NCI-H146 treated with DMSO at 0.1 percent for 48 hours (cell line): ENCODE measurements around the gene IAH1.
"Not testable (repeated sequence)": the region's sequence is repeated elsewhere in the genome, so short reads cannot be mapped to it uniquely, and the experiment has no call there.

Experiments
- DNase-seq: peaks from one replicate; lab custom pipeline; 2025; ENCODE audit not compliant: unreplicated experiment; lab: John Stamatoyannopoulos, UW

IAH1 gene

DNA sequence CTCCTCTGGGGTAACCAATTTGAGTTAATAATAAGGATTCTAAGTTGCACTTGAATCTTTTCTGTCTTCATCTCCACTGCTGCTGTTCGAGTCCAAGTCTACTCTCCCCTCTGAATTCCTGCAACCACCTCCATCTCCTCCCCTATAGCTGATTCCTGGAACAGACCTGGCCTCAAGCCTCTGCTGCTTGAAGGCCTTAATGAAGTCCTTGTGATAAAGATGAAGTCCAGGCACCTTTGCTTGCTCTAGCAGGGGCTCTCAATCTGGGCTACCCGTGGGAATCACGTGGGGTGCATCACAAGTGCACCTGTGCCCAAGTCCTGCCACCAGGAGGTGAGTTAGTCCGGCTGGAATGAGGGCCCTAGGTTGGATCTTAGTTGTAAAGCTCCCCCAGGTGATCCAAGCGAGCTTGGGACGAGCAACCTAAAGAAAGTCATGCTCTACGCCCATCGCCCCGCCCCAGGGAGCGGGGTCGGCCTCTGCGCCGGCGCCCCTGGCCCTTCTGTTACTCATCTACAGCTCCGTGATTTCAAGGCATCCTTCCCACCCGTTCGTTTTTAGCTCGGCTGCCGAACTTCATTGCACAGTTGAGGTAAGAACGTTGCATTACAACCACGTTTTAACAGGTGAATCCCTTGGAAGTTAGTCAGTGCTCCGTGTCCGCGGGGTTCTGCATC, 905 bp upstream of the IAH1 start:
- no peak for DNase-seq

DNA sequence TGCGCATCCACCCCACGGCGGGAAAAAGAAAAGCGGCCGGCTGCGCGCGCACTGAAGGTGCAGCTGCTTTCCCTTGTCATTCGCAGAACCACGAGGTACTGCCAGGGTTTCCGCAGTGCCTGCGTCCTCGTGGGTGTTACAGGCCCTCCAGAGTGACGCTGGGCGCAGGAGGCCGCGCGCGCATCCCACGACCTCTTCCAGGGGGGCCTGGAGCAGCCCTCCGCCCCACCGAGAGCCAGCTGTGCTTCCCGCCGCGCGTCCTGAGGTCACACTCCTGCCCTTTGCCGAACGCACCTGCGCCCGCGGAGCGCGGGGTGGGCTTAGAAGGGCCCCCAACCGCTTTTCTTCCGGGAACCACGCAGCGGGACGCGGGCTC, 378 bp upstream of the IAH1 start:
- DNase-seq: no peak

DNA sequence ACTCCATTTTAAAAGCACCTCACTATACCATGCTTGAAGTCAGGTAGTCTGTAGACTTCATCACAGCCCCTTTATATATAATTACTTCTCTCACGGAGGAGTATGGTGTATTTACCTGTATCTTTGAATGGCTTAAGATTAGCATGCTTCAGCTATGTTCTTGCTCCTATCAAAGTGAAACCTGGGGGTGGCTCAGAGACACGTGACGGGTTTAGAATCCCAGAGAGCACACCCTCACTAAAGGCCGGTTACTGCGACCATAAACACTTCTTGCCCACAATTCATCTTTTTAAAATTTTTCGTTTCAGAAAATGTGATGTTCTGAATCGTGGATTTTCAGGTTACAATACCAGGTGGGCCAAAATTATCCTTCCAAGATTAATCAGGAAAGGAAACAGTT, 3.6 kb downstream of the IAH1 start:
- DNase-seq: no peak

DNA sequence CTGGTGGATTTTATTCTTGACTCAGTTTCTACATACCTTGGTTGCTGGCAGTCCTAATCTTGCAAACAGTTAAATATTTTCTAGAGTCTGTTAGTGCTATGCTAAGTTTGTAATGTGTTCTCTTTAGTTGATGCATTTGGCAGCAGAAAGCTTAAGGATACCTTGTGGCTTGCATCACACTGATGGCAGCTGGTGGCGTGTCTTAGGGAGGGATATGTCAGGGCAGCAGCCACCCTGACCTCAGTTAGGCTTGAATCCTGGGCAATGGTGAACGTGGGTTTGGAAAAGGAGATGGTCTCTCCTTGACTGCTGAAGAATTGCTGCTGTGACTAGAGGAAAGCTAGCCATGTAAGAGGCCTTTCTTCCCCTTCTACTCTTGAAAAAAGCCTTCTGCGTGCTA, 4.2 kb downstream of the IAH1 start:
- no peak for DNase-seq

DNA sequence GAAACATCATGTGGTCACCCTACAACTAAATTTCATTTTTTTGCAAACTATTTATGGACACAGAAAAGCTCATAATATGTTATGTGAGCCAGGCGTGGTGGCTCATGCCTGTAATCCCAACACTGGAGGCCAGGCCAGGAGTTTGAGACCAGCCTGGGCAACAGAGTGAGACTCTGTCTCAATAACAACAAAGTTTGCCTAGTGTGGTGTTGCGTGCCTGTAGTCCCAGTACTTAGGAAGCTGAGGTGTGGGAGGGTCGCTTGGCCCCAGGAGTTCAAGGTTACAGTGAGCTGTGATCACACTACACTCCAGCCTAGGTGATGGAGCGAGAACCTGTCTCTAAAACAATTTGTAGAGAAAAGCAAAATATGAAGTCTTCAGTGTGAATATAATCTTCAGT, 5.8 kb downstream of the IAH1 start:
- no peak for DNase-seq

DNA sequence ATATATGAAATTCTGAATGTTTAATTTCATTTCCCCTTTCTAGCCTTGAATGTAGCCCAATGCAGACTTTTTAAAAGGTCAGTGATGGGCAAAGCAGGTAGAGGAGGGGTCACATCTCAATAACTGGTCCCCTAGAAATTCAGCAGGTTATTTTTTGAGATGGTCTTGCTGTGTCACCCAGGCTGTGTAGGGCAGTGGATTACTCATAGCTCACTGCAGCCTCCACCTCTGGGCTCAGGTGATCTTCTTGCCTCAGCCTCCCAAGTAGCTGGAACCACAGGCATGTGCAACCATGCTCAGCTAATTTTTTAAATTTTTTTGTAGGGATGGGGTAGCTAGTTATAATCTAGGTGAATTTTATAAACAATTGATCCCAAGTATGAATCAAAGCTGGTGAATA, 8.8 kb downstream of the IAH1 start:
- DNase-seq: no peak

DNA sequence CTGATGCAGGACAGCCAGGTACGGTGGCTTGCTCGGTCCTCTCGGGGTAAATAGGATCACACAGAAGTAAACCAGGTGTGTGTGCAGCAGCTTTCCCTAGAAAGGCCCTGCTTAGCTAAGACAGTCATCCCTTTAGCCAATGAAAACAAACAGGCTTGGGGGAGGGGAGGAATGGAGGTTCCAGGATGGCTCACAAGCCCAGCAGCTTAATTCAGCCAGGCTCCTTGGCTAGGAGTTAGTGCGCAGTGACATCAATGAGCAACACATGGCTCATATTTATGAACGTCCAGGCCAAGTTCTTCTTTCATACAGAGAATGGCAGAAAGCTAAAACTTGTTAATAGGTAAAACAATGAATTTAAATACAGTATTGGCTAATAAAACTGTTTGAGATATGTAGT, 10.2 kb downstream of the IAH1 start:
- no peak for DNase-seq

DNA sequence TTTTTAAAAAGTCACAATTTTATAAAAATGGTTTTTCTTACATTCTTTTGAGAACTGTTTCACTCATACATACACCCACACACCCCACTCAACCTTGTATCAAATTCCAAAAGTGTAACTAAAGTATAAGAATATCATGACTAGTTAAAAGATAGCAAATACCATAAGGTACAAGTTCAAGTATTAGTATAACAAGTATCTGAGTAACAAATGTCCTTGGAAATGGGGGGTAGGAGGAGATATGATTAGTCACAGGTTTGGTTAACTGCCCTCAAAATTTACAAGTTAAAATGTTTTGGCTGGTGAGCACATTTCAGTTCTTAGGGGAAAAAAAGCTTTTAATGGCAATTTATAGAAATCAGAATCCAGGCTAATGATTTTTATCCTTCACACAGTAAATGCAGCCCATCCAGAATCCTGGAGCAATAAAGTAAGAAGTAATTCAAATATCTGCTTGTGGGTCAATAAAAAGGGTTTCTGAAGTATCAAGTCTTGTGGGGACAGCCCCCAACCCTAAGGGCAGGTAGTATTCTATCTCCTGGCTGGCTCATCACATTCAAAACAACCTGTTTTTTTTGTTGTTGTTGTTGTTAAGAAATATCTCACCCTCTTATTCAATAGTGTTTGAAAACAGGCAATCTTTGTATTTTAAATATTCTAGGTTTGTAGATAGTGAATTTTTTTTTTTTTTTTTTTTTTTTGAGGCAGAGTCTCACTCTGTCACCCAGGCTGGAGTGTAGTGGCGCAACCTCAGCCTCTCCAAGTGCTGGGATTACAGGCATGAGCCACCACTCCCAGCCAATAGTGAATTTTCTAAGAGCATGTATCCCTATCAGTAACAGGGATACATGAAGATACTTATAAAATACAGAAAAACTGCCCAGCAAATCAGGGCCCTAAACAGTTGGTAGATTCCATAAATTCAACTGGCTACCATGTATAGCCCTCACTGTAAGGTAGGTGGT, 14.5 kb downstream of the IAH1 start:
- no peak for DNase-seq

DNA sequence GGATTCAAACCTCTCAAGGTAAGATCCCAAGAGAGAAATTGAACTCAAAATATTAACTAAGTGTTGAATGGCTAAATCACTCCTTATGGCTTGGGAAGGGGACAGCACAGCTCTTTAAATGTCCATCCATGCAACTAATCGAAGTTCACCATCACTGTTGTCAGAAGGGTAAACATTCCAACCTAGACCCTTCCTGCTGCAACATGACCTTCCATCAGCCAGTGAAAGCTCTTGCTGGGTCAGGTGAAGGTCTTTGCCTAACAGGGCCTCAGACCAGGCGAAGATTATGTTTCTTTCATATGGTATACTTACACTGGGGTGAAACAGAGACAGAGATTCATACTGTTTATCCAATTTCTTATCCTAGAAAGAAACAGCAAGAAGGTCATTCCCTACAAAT, 16.4 kb downstream of the IAH1 start:
- DNase-seq: no peak

DNA sequence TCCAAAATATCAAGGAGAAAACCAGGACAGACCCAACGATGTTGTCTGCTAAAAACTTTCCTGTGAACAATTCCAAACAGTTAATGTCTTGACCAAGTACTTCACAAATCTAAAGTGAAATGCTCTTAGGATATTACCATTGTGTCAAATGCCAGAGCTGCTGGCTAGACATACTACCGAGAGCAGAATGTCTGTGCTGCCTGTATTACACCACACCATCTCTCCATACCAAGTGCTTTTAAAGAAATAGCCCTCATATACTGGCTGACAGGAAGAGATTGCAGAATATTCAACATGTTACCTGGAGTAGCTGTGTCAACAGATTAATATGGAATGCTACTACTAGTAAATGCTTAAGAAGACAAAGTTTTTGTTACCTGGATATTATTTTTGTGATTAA, 18.6 kb downstream of the IAH1 start:
- DNase-seq: no peak

DNA sequence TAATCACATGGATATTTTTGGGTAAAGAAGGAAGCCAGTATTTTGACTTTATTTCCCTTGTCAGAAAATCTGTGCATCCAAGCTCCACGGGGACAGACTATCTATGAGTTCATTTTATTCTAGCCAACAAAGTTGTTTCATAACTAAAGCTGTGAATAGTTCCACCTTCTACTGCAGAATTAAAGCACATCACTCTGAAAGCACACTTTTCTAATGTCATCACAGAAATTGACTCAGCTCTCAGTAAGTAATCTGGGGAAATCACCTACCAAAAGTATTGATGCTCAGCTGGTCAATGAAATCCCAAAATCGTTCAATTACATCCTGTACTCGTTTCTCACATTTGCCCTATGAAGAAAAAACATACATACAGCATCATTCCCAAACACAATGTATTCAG, 19.1 kb downstream of the IAH1 start:
- no peak for DNase-seq

DNA sequence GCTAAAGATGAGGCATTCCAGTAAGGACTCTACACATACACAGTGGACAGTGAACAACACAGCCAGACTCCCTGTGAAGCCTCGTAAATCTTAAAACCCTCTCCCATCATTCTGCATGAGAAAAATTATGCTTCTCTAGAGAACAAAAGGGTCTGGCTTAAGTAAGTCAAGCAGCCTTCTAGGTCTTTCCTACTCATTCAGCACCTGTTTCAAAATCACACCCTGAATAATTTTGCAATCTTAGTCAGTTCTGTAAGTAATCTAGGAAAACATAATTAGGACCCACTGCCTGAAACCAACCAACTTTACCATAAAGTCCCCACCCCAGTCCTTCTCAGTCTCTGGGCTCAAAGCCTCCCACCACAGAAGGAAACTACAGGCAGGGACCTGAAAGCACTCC, 19.7 kb downstream of the IAH1 start:
- DNase-seq: no peak

DNA sequence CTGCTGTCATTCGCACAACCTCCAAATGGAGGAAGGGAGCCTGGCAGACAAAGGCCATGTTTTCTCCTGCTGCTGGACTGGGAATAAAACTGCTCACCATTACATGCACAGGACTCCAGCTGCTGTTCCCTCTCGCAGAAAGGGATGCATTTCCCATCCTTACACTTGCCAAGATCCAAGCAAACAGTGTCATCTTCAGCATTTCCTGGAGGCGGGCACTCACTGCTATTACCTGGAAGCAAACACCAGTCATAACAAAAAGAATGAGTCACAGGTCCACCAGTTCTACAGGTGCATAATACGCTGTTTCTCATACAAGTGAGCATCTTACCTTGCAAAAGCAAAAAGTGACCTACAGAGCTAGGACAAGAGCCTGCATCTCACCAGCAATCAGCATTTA, 22.7 kb downstream of the IAH1 start:
- DNase-seq: no peak

DNA sequence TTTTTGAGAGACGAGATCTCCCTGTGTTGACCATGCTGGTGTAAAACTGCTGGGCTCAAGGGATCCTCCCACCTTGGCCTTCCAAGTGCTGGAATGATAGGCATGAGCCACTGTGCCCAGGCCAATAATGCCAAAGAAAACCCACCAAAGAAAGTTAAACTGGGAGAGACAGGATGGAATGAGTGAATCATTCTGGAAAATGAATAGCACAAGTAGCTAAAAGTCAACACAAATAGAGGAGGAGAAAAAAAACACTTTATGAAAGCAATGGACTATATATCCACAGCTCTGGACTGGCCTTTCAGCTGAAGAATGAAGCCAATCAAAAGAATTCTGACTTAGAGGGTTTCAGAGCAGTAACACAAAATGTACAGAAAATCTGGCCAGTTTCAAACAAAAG, 23.9 kb downstream of the IAH1 start:
- DNase-seq: no peak

DNA sequence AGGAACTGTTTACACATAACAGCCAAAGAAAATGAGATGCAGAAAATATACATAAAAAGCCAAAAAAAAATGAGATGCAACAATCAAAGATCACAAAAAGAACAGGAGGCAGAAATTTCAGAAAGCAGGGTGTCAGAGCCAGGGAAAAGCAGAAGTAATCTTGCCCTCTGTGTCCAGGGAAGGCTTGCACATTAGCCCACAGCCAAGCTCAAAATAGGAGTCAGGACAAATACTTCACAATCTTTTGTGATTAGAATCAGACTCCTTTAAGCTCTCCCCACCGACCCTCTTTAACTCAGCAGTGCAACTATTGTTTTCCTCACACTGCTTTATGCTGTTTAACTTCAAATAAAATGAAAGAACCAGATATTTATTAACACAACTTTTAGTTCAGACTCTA, 34.6 kb downstream of the IAH1 start:
- no peak for DNase-seq

DNA sequence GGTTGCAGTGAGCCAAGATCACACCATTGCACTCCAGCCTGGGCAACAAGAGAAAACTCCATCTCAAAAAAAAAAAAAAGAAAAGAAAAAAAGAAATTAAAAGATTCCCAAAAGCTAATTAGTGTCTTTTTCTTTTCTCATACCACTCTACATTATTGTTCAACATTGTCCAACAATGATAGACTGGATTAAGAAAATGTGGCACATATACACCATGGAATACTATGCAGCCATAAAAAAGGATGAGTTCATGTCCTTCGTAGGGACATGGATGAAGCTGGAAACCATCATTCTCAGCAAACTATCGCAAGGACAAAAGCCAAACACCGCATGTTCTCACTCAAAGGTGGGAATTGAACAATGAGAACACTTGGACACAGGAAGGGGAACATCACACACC, 39.6 kb downstream of the IAH1 start:
- DNase-seq: not testable (repeated sequence)

DNA sequence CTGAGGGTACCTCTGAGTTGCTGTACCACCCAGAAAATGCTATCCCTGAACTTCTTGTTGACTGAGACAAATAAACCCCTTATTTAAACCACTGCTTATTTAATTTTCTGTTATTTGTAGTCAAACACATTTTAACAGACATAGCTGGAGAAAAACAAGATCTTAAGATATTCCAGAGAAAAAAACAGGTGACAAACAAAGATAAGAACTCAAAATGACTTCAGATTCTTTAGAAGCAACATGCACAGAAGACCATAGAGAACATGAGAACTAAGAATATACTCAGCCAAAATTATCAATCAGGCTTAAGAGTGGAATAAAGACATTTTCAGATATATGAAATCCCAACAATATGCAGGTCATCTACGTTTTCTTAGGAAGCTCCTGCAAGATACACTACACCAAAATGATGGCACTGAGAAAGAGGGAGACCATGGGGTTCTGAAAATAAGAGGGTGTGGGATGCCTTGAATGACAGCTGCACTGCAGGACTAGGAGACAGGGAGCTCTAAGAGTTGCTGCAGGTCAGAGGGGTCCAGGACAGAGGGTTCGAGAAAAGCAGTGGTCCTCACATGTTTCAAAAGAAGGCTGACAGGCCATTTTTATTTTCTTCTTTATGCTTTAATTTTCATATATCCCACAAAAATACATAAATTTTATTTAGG, 42.9 kb downstream of the IAH1 start:
- DNase-seq: no peak

DNA sequence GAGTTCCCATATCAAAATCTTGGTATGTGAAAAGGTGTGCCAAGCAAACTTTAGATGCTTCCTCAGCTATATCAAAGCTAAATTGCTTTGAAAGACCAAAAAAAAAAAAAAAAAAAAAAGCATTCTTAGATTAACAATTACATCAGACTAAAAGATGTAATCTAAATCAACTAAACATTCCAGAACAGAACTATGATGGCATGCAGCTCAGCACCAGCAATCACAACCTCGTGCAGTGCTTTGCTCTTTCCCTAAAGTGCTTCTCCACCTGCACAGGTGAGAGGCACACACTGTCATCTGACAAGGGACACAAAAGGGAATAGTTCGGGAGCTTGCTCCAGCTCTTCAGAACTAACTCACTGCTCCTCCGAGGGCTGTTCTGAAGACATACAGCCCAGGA, 43.8 kb downstream of the IAH1 start:
- DNase-seq: no peak

DNA sequence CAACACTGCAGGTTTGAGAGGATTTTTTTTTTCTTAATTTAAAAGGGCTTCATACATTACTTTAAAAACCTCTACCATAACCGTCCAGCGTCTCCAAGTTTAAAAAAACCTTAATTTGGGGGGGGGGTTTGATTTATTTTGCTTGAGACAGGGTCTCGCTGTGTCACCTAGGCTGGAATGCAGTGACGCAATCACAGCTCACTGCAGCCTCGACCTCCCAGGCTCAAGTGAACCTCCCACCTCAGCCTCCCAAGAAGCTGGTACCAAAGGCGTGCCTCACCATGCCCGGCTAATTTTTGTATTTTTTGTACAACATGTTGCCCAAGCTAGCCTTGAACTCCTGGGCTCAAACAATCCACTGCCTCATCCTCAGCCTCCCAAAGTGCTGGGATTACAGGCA, 44.4 kb downstream of the IAH1 start:
- DNase-seq: no peak

DNA sequence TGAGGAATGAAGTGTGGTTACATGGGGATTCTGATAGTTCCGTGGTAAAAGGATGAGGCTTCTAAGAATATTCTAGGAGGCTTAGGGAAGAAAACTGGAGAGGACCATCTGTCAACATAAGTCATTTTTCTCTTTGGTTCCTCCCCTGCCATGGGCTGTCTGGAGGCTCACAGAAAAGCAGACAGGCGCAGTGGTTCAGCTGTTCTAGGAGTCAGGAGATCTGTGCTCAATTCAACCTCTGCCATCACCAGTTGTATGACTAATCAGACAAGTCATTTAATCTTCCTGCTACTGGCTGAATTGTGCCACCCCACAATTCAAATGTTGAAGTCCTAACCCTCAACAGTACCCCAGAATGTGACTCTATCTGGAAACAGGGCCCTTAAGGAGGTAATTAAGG, 44.9 kb downstream of the IAH1 start:
- no peak for DNase-seq

DNA sequence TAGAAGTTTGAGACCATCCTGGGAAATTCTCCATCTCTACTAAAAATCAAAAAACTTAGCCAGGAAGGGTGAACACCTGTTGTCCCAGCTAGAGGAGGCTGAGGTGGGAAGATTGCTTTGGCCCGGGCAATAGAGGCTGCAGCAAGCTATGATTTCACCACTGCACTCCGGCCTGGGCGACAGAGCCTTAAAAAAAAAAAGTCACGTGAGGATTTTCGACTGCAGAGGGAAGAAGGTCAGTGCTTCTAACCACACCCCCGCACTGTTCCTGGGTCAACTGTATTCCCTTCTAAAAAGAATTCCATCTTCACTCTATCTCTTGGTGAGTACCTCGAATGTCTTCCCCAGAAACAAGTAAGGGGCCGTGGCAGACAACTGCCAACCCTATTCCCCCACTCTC, 49.9 kb downstream of the IAH1 start:
- DNase-seq: no peak

DNA sequence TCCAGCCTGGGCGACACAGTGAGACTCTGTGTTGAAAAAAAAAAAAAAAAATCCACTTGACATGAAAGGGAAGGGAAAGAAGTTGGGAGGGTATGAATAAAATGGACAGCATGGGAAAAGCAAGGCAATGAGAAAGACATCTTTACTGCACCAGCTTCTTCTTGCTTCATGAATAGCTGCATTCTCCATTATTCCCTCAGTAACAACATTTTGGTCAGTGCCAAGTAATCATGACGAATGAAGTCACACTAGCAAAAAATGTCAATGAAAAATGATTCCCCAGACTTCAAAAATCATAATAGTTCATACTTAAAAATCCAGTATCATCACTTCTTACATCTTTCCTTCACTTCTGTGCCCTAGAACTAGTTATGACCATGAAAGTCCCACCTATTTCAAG, 50.9 kb downstream of the IAH1 start:
- no peak for DNase-seq
